Esophagus muscularis mucosa (tissue), 4 donors: ENCODE data around the gene ZBTB46. TPM values are rescaled to one million over a fixed set of nuclear protein-coding genes. Genes with fewer than 3 reads are reported as not detected.

Experiments used
- DNase-seq: peaks from one replicate; pipeline ENCODE4 v3.0.0-alpha.2; 2017; ENCODE audit errors: extremely low spot score
- H3K27ac ChIP-seq, 4 donors: fragments of 200-600 bp; sonication (generic); replicated peaks in 1 of 4; 1 replicate in 3 of 4; 2 replicates in 1 of 4; pipeline ENCODE4 v1.5.1; 2016 to 2019; ENCODE audit warnings: mild to moderate bottlenecking in 1 of 4
- H3K27me3 ChIP-seq, 4 donors: fragments of 200-600 bp; sonication (generic); one replicate each; pipeline versions ENCODE4 v1.5.1 to v1.6.0; 2016 to 2019
- H3K36me3 ChIP-seq, 4 donors: fragments of 200-600 bp; sonication (generic); one replicate each; pipeline ENCODE4 v1.5.1; 2016 to 2019
- H3K4me1 ChIP-seq, 4 donors: fragments of 200-600 bp; sonication (generic); one replicate each; pipeline ENCODE4 v1.5.1; 2016 to 2019
- H3K4me3 ChIP-seq, 4 donors: fragments of 200-600 bp; sonication (generic); 1 replicate in 2 of 4; 2 replicates in 2 of 4; pipeline ENCODE4 v1.5.1; 2016 to 2019; ENCODE audit warnings: mild to moderate bottlenecking in 4 of 4, moderate library complexity in 1 of 4
- H3K9me3 ChIP-seq, 4 donors: fragments of 200-600 bp; sonication (generic); 1 replicate in 3 of 4; 2 replicates in 1 of 4; pipeline ENCODE4 v1.5.1; 2016 to 2019
- CTCF ChIP-seq, 3 experiments: fragments of 200-600 bp in 2 of 3; fragments of 450-650 bp in 1 of 3; sonication (generic) in 2 of 3; IDR thresholded peaks; one replicate each; pipeline ENCODE4 v1.5.1; 2017 to 2019; ENCODE audit warnings: antibody characterized with exemption in 3 of 3, mild to moderate bottlenecking in 2 of 3, moderate library complexity in 1 of 3
- EP300 ChIP-seq: sonication (generic); formaldehyde crosslinking; IDR thresholded peaks from one replicate; pipeline ENCODE4 v1.6.1; 2017; ENCODE audit warnings: antibody characterized with exemption
- POLR2A ChIP-seq: fragments of 450-650 bp; IDR thresholded peaks from one replicate; pipeline ENCODE4 v1.6.1; 2017; ENCODE audit warnings: antibody characterized with exemption, moderate library complexity, mild to moderate bottlenecking, low read depth
- POLR2AphosphoS5 ChIP-seq, 2 donors: sonication (generic); formaldehyde crosslinking; IDR thresholded peaks; one replicate each; pipeline ENCODE4 v1.6.1; 2017; ENCODE audit warnings: antibody characterized with exemption in 2 of 2
- WGBS: methylation state at CpG from one replicate; pipeline ENCODE4 v1.1.5; 2018; 5-methylcytosine and 5-hydroxymethylcytosine counted together
- intact Hi-C: fragments of 100-400 bp; cut with DNase I; formaldehyde crosslinking; loops from one replicate; pipeline ENCODE4 v1.15.1; 2023
- total RNA-seq, 4 donors: library from RNA; depleted of rRNA; stranded (reverse); fragments of >200 nt; gene quantifications; one replicate each; pipeline versions ENCODE4 v1.1.0 to v1.2.1, GENCODE V29; 2016

Gene ZBTB46
- total RNA-seq, 4 donors from 2014 or later, result 9.6 to 22.8 (median 13.8) TPM

- no peak overlapping the region for H3K4me3 ChIP-seq
- peaks cover 0 to 76% (median 20%) of the 10 kb centered on the region in 4 donors for H3K27me3 ChIP-seq
- peaks cover 50 to 52% (median 51%) of the 10 kb centered on the region in 4 donors for H3K4me1 ChIP-seq
- no peaks in the 10 kb centered on the region for H3K9me3 ChIP-seq
- H3K36me3 ChIP-seq, result no peaks in the 10 kb centered on the region
- H3K27ac ChIP-seq, result no peak overlapping the region
- intact Hi-C loops, result no loop called here
- no peak for DNase-seq
- 82% methylated on average over 27 of the region's 27 CpGs for WGBS
- no peak for TF ChIP-seq POLR2A
- TF ChIP-seq CTCF (IDR thresholded peaks at IDR 0.05), result no peak
- no peak for TF ChIP-seq POLR2AphosphoS5 (IDR thresholded peaks at IDR 0.05)
- TF ChIP-seq EP300, result no peak
Observed at GRCh38 chr20:63850689-63851547, 19.9 kb upstream of the ZBTB46 start.

- peaks cover 47 to 48% (median 48%) of the 10 kb centered on the region in 4 donors for H3K4me1 ChIP-seq
- WGBS, result 92% methylated on average over 13 of the region's 28 CpGs
- no peaks in the 10 kb centered on the region for H3K9me3 ChIP-seq
- intact Hi-C loops, result no loop called here
- peak overlapping the region; percentile 54 to 67 (median 65) for H3K27ac ChIP-seq
- no peak overlapping the region for H3K4me3 ChIP-seq
- H3K36me3 ChIP-seq, result no peaks in the 10 kb centered on the region
- DNase-seq, result no peak
- peaks cover 0 to 70% (median under 1%) of the 10 kb centered on the region in 4 donors for H3K27me3 ChIP-seq
- TF ChIP-seq POLR2A (no peak), POLR2AphosphoS5 (IDR thresholded peaks at IDR 0.05) (no peak)
Observed at GRCh38 chr20:63848003-63848911, 17.2 kb upstream of the ZBTB46 start.

DNA sequence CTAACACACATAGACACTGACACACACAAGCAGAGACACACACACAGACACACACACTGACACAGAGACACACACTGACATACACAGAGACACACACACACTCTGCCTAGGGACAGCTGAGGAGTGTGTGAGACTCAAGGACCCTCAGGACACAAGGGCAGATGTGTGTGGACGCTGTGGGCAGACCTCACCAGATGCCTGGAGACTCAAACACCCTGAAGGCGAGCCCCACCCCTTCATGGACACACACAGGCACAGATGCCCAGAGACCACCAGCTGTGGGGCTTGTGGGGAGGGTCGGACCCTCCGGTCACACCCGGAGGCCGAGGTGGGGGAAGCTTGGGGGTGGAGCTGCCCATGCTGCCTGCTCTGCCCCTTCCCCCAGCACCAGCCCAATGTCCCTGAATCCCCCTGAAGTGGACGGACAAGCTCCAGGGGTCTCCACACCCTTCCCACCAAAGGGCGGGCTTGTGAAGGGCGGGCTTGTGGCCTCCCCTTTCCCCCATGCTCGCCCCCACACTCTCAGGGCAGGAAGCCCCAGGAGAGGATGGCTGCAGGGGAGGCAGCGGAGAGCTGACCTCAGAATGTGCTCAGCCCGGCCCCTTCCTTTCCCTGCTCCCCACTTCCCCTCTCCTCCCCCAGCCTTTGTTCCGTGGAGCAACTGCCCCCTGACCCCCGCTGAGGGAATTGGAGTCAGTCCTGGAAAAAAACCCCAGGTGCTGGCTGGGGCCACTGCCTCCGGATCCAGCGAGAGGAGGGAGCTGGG lies 16.4 kb upstream of the ZBTB46 start:
- H3K27ac ChIP-seq, result peak overlapping the region; percentile 54 to 67 (median 65)

GRCh38 chr20:63846888-63847236 lies 15.8 kb upstream of the ZBTB46 start:
- 48% methylated on average over 3 of the region's 3 CpGs for WGBS
- intact Hi-C loops, result no loop called here
- peak overlapping the region in 3 of 4 donors; percentile 54 to 67 (median 64) for H3K27ac ChIP-seq

More for the DNA sequence above, 16.4 kb upstream of the ZBTB46 start:
- no peak for DNase-seq
- 64% methylated on average over 10 of the region's 16 CpGs for WGBS
- H3K9me3 ChIP-seq, result no peaks in the 10 kb centered on the region
- no peak for TF ChIP-seq CTCF (IDR thresholded peaks at IDR 0.05)
- no peak for TF ChIP-seq POLR2A
- no peak for TF ChIP-seq POLR2AphosphoS5 (IDR thresholded peaks at IDR 0.05)
- TF ChIP-seq EP300, result no peak
- H3K27me3 ChIP-seq, result peaks cover 0 to 61% (median 0%) of the 10 kb centered on the region in 4 donors
- no peak overlapping the region for H3K4me3 ChIP-seq
- peaks cover 47 to 48% (median 48%) of the 10 kb centered on the region in 4 donors for H3K4me1 ChIP-seq
- intact Hi-C loops, result no loop called here
- no peaks in the 10 kb centered on the region for H3K36me3 ChIP-seq

More at GRCh38 chr20:63846888-63847236, 15.8 kb upstream of the ZBTB46 start:
- H3K9me3 ChIP-seq, result no peaks in the 10 kb centered on the region
- H3K36me3 ChIP-seq, result no peaks in the 10 kb centered on the region
- peaks cover 47 to 48% (median 48%) of the 10 kb centered on the region in 4 donors for H3K4me1 ChIP-seq
- TF ChIP-seq POLR2AphosphoS5 (IDR thresholded peaks at IDR 0.05) (no peak), POLR2A (no peak), EP300 (no peak), CTCF (IDR thresholded peaks at IDR 0.05) (no peak)
- no peak overlapping the region for H3K4me3 ChIP-seq
- no peak for DNase-seq
- peaks cover 0 to 56% (median 0%) of the 10 kb centered on the region in 4 donors for H3K27me3 ChIP-seq
